Ishikawa (cell line): Measurements from ENCODE around the gene STXBP1.
A peak's percentile ranks its signal among the peaks of the same experiment; 100 is the strongest.

Source experiments
- CEBPB ChIP-seq: IDR thresholded peaks from 2 replicates; pipeline ENCODE4 v1.6.1; 2012
- CREB1 ChIP-seq: IDR thresholded peaks from 2 replicates; pipeline ENCODE4 v1.6.1; 2012; ENCODE audit warnings: low read depth
- EGR1 ChIP-seq: IDR thresholded peaks from 2 replicates; pipeline ENCODE4 v1.6.1; 2012
- EP300 ChIP-seq: IDR thresholded peaks from 2 replicates; pipeline ENCODE4 v1.6.1; 2012; ENCODE audit warnings: borderline replicate concordance
- FOXM1 ChIP-seq: IDR thresholded peaks from 2 replicates; pipeline ENCODE4 v1.6.1; 2012; ENCODE audit warnings: low read depth, borderline replicate concordance
- NFIC ChIP-seq: IDR thresholded peaks from 2 replicates; pipeline ENCODE4 v1.6.1; 2012
- RAD21 ChIP-seq: IDR thresholded peaks from 2 replicates; pipeline ENCODE4 v1.6.1; 2012; ENCODE audit warnings: low read depth
- TAF1 ChIP-seq: IDR thresholded peaks from 2 replicates; pipeline ENCODE4 v1.6.1; 2012; ENCODE audit warnings: low read depth, mild to moderate bottlenecking
- TCF12 ChIP-seq: IDR thresholded peaks from 2 replicates; pipeline ENCODE4 v1.6.1; 2012; ENCODE audit warnings: low read depth
- TEAD4 ChIP-seq: IDR thresholded peaks from 2 replicates; pipeline ENCODE4 v1.6.1; 2012
- YY1 ChIP-seq: IDR thresholded peaks from 2 replicates; pipeline ENCODE4 v1.6.1; 2012; ENCODE audit warnings: low read depth
- ZBTB7A ChIP-seq: IDR thresholded peaks from 2 replicates; pipeline ENCODE4 v1.6.1; 2012; ENCODE audit warnings: low read depth
- TF ChIP-seq, protein P1 (sequence below): IDR thresholded peaks from 2 replicates; pipeline ENCODE4 v1.6.1; 2012; ENCODE audit warnings: low read depth, mild to moderate bottlenecking
- TF ChIP-seq, protein P2 (sequence below): IDR thresholded peaks from 2 replicates; pipeline ENCODE4 v1.6.1; 2012
- TF ChIP-seq, protein P3 (sequence below): IDR thresholded peaks from 2 replicates; pipeline ENCODE4 v1.6.1; 2012

Gene STXBP1

DNA sequence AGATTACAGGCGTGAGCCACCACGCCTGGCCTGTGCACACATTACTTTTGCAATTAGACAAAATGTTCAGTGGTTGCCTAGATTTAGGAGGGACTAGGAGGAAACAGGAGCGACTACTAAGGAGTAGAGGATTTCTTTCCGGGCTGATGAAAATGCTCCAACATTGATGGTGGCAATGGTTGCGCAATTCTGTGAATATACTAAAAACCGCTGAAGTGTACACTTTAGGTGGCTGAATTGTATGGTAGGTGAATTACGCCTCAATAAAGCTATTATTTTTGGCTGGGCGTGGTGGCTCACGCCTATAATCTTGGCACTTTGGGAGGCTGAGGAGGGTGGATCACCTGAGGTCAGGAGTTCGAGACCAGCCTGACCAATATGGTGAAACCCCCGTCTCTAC lies 46.8 kb upstream of the STXBP1 start:
- TF ChIP-seq TCF12 (no peak), CEBPB (peak; percentile 100)

DNA sequence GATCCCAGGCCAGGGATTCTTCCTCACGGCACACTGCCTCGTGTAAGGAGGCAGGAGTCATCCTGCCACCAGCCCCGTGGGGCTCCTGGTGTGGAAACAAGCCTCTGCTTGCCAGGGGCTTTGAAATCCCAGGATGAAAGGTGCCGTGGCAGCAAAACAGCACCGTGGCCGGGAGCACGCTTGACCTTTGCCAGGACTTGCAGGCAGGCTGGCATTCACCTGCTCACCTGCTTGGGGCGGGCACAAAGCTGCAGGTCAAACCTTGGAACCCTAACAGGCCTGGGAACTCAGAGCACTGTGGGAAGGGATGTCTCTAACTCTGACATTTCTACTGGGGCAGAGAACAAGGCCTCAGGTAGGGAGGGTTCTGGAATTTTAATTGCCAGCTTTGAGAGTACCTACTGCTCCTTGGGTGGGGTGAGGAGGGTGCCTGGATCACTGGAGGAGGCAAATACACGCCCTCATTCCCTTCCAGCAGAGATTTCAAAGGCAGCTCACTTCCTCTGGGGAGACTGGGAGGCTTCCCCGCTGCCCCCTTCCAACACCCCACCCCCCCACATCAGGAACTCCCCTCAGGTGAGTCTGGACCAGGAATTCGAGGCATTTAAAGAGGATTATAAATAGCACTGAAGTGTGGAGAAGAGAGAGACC lies 45.6 kb upstream of the STXBP1 start:
- TF ChIP-seq TCF12 (peak; percentile 75), NFIC (peak; percentile 58; the same call in 1 of the 2 replicates), ZBTB7A (peak; percentile 16; the same call in 1 of the 2 replicates), RAD21 (no peak; the same call in 1 of the 2 replicates), CREB1 (no peak), EP300 (peak; percentile 80; the same call in 1 of the 2 replicates), EGR1 (no peak; the same call in 1 of the 2 replicates), YY1 (0 out of 2 replicates have a peak, but pooled peaks have one; percentile 10), TEAD4 (peak; percentile 95), FOXM1 (peak; percentile 23; the same call in 1 of the 2 replicates), TAF1 (no peak), CEBPB (0 out of 2 replicates have a peak, but pooled peaks have one; percentile 9)
- TF ChIP-seq, protein P1, sequence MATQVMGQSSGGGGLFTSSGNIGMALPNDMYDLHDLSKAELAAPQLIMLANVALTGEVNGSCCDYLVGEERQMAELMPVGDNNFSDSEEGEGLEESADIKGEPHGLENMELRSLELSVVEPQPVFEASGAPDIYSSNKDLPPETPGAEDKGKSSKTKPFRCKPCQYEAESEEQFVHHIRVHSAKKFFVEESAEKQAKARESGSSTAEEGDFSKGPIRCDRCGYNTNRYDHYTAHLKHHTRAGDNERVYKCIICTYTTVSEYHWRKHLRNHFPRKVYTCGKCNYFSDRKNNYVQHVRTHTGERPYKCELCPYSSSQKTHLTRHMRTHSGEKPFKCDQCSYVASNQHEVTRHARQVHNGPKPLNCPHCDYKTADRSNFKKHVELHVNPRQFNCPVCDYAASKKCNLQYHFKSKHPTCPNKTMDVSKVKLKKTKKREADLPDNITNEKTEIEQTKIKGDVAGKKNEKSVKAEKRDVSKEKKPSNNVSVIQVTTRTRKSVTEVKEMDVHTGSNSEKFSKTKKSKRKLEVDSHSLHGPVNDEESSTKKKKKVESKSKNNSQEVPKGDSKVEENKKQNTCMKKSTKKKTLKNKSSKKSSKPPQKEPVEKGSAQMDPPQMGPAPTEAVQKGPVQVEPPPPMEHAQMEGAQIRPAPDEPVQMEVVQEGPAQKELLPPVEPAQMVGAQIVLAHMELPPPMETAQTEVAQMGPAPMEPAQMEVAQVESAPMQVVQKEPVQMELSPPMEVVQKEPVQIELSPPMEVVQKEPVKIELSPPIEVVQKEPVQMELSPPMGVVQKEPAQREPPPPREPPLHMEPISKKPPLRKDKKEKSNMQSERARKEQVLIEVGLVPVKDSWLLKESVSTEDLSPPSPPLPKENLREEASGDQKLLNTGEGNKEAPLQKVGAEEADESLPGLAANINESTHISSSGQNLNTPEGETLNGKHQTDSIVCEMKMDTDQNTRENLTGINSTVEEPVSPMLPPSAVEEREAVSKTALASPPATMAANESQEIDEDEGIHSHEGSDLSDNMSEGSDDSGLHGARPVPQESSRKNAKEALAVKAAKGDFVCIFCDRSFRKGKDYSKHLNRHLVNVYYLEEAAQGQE, result no peak
- TF ChIP-seq, protein P2, sequence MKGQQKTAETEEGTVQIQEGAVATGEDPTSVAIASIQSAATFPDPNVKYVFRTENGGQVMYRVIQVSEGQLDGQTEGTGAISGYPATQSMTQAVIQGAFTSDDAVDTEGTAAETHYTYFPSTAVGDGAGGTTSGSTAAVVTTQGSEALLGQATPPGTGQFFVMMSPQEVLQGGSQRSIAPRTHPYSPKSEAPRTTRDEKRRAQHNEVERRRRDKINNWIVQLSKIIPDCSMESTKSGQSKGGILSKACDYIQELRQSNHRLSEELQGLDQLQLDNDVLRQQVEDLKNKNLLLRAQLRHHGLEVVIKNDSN, result no peak
- TF ChIP-seq, protein P3, sequence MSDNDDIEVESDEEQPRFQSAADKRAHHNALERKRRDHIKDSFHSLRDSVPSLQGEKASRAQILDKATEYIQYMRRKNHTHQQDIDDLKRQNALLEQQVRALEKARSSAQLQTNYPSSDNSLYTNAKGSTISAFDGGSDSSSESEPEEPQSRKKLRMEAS, result no peak; the same call in none of the 2 replicates

DNA sequence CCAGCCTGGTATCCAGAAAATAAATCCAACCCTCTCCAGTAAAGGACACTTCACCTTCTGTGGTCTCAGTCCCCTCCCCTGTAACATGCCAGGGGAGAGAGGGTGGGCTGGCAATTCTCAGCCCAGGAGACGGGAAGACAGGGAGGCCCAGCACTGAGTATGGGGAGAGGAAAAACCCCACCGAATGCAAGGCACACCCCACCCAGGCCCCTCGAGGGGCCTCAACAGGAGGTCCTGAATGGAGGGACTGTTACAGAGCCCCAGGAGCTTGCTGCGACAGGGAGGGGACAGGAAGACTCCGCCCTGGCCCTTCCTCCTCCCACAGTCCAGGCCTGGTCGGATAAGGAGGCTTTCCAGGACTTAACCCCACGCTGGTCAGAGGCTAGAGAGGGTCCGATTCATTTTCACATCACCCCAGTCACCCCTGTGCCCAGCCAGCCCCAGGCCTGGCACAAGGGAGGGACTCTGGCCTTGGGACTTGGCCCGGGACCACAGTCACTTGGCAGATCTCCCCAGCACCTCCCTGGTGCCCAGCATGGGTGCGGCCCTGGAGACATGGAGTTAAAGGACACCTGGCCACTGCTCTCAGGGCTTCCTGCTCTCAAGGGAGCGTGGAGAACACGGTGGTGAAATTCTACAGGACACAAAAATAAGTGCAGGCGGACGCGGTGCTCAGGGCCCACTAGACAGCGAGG lies 44.9 kb upstream of the STXBP1 start:
- 0 out of 2 replicates have a peak, but pooled peaks have one; percentile 28 for TF ChIP-seq YY1
- TF ChIP-seq CREB1, result no peak
- no peak for TF ChIP-seq TEAD4
- peak; percentile 86 for TF ChIP-seq NFIC
- TF ChIP-seq TAF1, result peak; percentile 42; the same call in 1 of the 2 replicates
- TF ChIP-seq ZBTB7A, result peak; percentile 79; the same call in 1 of the 2 replicates
- TF ChIP-seq EP300, result no peak; the same call in 1 of the 2 replicates
- peak; percentile 89 for TF ChIP-seq TCF12
- TF ChIP-seq, protein P3, result peak; percentile 77
- TF ChIP-seq RAD21, result peak; percentile 1; the same call in 1 of the 2 replicates
- TF ChIP-seq FOXM1, result 0 out of 2 replicates have a peak, but pooled peaks have one; percentile 54

DNA sequence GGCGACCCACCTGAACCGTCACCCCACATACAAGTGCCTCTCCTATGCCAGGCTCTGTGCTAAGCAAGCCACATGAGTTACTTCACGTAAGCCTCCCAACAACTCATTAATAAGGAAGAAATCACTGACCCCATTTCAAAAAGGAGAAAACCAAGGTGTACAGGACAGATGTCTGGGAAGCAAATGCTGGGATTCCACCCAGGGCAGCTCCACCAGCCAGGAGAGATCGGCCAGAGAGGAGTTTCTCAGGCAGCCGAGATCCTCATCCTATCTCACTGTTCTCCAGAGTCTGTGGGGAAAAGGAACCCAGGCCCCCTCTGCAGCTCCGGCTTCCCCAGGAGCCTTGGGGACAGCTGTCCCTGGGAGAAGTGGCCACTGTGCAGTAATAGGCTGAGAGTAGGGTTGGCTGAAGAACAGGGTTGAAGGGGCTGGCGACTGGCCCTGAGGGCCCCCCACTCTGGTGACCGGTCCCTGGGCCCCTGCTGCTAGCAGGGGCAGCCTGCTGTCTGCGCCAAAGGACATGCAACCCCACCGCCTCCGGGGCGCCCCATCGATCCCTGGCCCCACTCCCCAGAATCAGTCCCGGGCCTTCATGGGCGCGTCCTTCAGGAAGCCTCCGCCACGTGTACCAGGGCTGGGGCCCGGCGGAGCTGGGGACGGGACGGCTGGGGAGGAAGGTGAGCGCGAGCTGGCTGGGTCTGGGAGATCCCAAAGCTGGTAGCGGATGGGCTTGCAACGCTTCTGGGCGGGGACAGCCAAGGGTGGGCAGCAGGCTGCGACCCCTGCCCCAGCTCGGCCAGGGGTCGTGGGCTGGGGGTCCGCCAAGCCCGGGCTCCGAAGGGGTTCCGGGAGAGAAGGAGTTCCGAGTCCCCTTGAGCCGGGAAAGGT lies 44.1 kb upstream of the STXBP1 start:
- TF ChIP-seq YY1 (no peak), ZBTB7A (peak; percentile 88), TAF1 (peak; percentile 46; the same call in 1 of the 2 replicates)
- TF ChIP-seq, protein P3, result peak; percentile 73
- TF ChIP-seq, protein P2, result no peak

DNA sequence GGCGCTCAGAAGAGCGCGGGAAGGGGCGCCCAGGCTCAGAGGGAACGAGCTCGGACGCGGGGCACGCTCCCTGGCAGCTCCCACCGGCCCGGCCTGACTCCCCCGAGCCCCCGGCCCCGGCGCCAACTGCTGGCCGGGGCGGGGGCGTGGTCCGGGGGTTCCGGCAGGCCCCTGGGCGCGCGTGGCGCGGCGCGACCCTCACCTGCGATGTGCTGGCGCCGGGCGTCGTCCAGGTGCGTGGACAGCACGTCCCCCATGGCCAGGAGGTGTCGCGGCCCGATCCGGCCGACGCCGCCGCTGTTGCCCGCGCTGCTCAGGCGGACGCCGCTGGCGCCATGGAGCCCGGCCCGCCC lies 43.5 kb upstream of the STXBP1 start:
- TF ChIP-seq, protein P3, result no peak; the same call in 1 of the 2 replicates
- TF ChIP-seq TCF12, result no peak
- TF ChIP-seq ZBTB7A, result no peak; the same call in 1 of the 2 replicates
- no peak for TF ChIP-seq YY1
- no peak for TF ChIP-seq EGR1
- TF ChIP-seq CREB1, result no peak
- TF ChIP-seq, protein P2, result no peak
